GM19238 (cell line): ENCODE results near the gene TSPO.

Experiments used
- DNase-seq: peaks from one replicate; pipeline ENCODE4 v3.0.0; 2011; ENCODE audit warnings: low spot score; ENCODE audit not compliant: insufficient read length

TSPO gene

GRCh38 chr22:43200555-43200954 is 49.2 kb downstream of the TSPO start:
- no peak for DNase-seq

- DNase-seq, result no peak
Observed at GRCh38 chr22:43201486-43202219, 50.3 kb downstream of the TSPO start.

- no peak for DNase-seq
Observed at GRCh38 chr22:43202326-43202725, 51.0 kb downstream of the TSPO start.

DNA sequence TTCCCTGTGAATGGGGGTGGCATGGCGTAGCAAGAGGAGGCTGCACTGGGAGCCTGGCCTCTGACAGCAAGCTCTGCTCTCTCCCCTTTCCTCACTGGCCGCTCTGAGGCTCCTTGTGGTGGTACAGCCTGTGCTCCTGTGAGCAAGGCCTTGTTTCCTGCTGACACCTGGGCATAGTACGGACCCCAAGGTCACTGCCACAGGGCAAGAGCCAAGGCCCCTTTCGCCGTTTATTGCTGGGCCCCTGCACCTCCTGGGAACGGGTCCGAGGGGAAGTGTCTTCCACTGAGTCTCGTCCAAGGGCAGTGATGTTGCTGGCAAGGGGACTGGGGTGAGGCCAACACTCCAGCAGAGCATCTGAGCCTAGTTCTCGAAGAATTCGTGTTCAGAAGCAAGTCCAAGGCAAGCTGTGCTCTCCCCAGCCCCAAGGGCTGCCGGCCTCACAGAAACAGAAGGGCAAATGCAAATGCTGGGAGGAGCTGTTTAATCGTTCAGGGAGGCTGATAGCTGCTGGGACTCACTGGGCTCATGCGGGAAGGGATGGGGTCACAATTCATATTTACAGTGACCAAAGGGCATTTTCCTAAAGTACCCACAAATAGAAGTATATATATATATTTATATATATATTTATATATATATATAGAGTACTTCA is 51.5 kb downstream of the TSPO start:
- DNase-seq, result no peak

GRCh38 chr22:43203471-43203981 is 52.2 kb downstream of the TSPO start:
- no peak for DNase-seq

DNA sequence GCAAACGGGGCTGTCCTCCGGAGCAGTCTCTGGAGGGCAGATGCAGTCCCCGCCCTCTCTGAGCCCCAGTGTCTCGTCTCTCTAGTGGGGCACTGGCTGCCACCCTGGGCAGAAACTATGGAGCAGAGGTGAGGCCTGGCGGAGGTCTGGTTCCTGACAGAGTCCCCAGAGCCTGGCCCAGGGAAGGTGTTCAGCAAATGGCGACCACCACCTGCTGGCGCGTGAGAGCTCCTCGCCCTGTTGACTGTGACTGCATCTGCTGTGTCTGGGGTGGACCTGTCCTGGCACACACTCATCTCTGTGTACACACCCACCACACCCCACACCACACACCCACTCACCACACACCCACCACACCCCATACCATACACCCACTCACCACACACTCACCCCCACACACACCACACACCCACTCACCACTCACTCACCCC is 53.9 kb downstream of the TSPO start:
- DNase-seq, result no peak

DNA sequence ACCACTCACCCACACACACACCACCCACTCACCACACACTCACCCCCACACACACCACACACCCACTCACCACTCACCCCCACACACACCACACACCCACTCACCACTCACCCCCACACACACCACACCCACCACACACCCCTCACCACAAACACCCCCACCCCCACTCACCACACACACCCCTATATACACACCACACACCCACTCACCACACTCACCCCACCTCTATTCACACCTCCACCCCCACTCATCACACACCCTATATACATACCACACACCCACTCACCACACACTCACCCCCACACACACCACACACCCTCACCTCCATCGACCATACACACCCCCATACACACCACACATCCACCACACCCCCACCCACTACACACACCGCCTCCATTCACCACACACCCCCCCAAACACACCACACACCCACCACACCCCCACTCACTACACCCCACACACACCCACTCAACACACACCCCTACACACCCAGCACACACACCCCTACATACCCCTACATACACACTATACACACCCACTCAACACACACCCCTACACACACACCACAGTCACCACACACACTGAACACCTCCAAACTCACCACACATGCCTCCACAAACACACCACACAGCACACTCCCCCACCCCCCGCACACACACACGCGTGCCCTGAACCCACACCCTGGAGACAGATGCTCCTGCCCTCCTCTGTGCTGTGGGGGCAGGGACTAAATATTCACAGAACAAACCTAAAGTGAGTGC is 54.6 kb downstream of the TSPO start:
- DNase-seq, result no peak

- no peak for DNase-seq
Observed at GRCh38 chr22:43206509-43207161, 55.3 kb downstream of the TSPO start.

- no peak for DNase-seq
Observed at GRCh38 chr22:43207386-43207785, 56.0 kb downstream of the TSPO start.

GRCh38 chr22:43207849-43208702 is 56.7 kb downstream of the TSPO start:
- DNase-seq, result no peak

- no peak for DNase-seq
Observed at GRCh38 chr22:43208703-43209522, 57.6 kb downstream of the TSPO start.

- no peak for DNase-seq
Observed at GRCh38 chr22:43209523-43209890, 58.1 kb downstream of the TSPO start.

DNA sequence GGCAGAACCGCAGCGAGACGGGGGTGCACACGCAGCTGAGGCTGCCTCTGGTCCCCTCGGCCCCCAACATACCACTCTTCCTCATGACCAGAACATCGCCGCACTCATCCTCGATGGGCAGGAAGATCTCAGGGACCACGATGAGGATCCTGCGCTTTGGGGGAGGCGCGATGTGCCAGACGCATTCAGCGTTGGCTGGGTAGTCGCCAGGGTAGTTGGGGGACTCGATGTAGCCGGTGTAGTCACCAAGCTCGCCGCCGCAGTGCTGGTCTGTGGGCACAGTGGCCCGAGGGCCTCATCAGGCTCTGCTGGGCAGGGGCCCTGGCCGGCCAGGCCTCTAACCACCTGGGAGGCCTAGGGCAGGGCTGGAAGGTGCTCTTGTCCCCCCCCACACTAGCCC is 58.6 kb downstream of the TSPO start:
- no peak for DNase-seq

GRCh38 chr22:43210631-43211515 is 59.5 kb downstream of the TSPO start:
- no peak for DNase-seq

- no peak for DNase-seq
Observed at GRCh38 chr22:43211941-43212433, 60.6 kb downstream of the TSPO start.

GRCh38 chr22:43212434-43212952 is 61.1 kb downstream of the TSPO start:
- no peak for DNase-seq
